Left cardiac atrium (tissue), 4 donors: Measurements from ENCODE around the gene RREB1. TPM values are rescaled to one million over a fixed set of nuclear protein-coding genes. Genes with fewer than 3 reads are reported as not detected.

Experiments used
- ATAC-seq, 2 donors: fragments of 200-7000 bp; cut with Tn5 transposase; one replicate each; pipeline ENCODE4 v1.9.1; 2020; ENCODE audit warnings: mild to moderate bottlenecking in 2 of 2, moderate library complexity in 2 of 2
- DNase-seq: peaks from one replicate; pipeline ENCODE4 v3.0.0-alpha.2; 2020
- intact Hi-C, 2 donors: fragments of 100-400 bp; cut with DNase I; formaldehyde crosslinking; loops; one replicate each; pipeline versions ENCODE4 v1.14.1 to v1.15.1; 2022 to 2023
- total RNA-seq, 2 donors: library from RNA; stranded (reverse); fragmentation: NEBNext Ultra II Directional; extraction: Animal tissue kit (Norgen Biotek cat#: 25700); gene quantifications; one replicate each; pipeline ENCODE4 v1.2.1, GENCODE V29; 2021
- donor health status: DM: no; HTN: yes; CAD: no.
- donor health status: DM: no; HTN: yes; CAD: no; lungs with severe emphysema.
- donor health status: DM: yes; HTN: yes; CAD: no.
- donor health status: Dilated cardiomyopathy.

Gene RREB1
- total RNA-seq, 2 donors from 2014 or later, result 34.2 to 37.6 TPM

DNA sequence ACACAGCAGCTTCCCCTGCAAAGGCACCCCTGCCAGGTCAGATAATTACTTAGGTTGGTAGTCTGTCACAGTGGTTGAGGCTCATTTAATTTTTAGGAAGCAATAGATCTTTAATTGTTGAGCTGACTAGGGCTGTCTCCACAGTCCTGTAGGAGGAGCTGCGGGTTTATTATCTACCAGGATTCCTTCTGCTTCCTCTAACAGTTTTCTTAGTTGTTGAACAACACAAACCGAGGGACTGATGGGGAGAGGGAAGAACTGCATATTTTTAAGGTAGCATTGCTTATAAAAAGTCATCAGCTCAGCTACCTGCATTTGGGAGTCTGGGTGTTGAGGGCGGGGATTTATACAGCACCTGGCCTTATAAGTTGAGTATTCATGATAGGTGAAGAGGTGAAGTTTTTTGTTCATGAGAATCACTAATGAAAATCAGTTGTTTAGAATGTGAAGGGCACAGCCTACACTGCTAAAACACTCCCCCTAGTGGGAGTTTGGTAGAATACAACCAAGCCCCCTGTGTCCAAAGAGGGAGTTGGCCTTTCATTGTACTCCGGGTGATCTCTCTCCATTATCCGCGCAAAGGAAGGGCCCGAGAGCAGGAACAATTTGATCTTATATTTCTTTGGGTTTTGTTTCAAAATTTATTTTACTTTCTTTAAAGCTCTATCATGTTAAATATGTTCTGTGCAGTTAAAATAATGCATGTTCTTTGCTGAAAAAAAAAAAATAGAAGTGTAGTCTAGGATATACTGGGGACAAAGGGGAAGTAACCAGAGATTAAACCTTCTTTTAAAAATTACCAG is 135.6 kb downstream of the RREB1 start:
- ATAC-seq (peak; percentile 55 to 56), DNase-seq (no peak)
- intact Hi-C loops, result loop anchor here (5.0 to 10.0 kb wide), 2 partner anchors 516 to 529 kb away; no protein-coding TSS in a partner anchor

DNA sequence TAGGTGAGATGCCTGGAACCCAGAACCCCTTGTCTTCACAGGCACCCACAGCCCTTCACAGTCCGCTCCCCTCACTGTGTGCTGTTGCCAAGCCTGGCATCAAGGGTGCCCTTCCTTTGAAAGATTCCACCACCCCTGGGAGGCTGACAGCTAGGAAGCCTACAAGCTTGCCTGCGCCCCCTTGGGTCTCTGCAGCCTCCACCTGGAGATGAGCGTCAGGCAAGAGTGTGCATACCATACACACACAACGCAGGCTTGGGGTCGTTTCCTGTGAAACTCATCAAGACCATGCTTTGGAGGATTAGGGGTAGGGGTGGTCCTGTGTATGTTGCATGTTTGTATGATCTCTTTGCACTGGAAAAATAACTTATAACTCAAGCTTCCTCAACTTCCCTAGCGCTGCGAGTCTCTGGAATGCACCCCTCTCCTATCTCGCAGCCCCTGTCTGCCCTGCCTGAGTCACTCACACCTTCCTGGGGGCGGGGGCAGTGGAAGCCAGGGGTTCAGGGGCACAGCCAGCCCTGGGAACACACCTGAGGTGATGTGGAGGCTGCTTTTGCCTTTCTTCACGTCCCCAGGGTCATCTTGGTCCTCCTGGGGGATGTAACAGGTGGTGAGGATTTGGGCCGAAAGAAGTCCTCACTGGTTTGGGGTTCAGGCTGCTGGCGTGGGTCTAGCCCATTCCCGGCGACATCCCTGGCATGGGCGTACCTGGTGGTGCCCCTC is 138.1 kb downstream of the RREB1 start:
- ATAC-seq (no peak), DNase-seq (no peak)
- intact Hi-C loops, result loop anchor here in 1 of 2 donors (10.0 kb wide), 1 partner anchor 531 kb away; no protein-coding TSS in a partner anchor

DNA sequence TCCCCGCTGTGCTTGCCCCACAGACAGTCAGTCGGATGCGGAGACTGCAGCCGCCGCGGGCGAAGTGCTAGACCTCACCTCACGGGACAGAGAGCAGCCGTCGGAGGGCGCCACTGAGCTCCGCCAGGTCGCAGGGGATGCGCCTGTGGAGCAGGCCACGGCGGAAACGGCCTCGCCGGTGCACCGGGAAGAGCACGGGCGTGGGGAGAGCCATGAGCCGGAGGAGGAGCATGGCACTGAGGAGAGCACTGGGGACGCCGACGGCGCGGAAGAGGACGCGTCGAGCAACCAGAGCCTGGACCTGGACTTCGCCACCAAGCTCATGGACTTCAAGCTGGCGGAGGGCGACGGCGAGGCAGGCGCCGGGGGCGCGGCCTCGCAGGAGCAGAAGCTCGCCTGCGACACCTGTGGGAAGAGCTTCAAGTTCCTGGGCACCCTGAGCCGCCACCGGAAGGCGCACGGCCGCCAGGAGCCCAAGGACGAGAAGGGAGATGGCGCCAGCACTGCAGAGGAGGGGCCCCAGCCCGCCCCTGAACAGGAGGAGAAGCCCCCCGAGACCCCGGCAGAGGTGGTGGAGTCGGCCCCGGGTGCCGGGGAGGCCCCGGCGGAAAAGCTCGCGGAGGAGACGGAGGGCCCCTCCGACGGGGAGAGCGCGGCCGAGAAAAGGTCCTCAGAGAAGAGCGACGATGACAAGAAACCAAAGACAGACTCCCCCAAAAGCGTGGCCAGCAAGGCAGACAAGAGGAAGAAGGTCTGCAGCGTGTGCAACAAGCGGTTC is 138.8 kb downstream of the RREB1 start:
- DNase-seq (no peak), ATAC-seq (no peak)
- intact Hi-C loops, result loop anchor here in 1 of 2 donors (10.0 kb wide), 1 partner anchor 532 kb away; no protein-coding TSS in a partner anchor

DNA sequence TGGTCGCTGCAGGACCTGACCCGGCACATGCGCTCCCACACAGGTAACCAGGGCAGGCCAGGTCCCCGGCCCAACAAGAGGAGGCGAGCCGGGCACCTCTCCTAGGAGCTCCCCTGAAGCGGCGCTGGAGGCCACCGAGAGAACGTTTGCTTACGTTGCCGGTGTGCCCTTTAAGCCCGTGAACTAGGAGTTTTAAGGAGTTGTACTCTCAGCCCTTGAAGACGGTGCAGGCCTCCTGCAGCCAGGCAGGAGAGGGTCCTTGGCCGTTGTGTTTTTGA is 139.4 kb downstream of the RREB1 start:
- DNase-seq, result no peak
- ATAC-seq, result no peak
- intact Hi-C loops, result loop anchor here in 1 of 2 donors (10.0 kb wide), 1 partner anchor 532 kb away; no protein-coding TSS in a partner anchor

DNA sequence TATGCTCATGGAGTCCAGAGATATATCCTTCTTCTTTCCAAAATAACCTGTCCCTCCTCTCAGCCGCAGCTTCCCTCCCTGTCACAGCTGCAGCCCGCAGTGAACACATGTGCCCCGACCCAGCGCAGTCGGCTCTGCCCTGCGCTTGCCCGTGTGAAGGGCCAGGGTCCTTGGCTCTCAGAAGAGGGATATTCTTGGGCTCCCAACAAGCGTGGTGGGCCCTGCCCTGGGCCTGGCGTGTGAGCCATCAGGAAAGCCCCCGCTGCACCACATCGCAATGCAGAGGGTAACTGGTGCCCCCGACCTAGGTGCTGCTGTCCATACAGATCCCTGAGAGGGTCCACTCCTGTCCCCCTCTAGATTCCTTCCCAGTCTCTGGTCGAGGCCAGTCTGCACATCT is 140.1 kb downstream of the RREB1 start:
- intact Hi-C loops, result loop anchor here in 1 of 2 donors (10.0 kb wide), 1 partner anchor 533 kb away; no protein-coding TSS in a partner anchor
- ATAC-seq (no peak), DNase-seq (no peak)

DNA sequence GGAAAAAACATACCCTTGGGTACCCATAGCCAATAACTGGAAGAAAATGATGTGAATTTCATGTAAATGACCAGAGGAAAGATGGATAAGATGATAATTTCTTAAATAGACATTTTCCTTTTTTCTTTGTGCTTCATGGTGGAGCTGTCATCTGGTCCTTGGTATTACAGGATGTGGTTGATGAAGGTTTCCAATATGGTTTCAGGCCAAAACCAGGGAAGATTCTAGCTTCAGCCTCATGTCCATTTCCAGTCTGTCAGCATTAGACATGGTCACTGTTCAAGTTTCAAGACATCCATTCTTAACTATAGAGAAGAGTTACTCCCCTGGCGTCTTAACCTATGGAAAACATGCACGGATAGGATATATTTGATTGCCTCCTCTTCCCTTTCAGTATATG is 141.6 kb downstream of the RREB1 start:
- no peak for DNase-seq
- ATAC-seq, result no peak
- intact Hi-C loops, result loop anchor here in 1 of 2 donors (10.0 kb wide), 1 partner anchor 535 kb away; no protein-coding TSS in a partner anchor

DNA sequence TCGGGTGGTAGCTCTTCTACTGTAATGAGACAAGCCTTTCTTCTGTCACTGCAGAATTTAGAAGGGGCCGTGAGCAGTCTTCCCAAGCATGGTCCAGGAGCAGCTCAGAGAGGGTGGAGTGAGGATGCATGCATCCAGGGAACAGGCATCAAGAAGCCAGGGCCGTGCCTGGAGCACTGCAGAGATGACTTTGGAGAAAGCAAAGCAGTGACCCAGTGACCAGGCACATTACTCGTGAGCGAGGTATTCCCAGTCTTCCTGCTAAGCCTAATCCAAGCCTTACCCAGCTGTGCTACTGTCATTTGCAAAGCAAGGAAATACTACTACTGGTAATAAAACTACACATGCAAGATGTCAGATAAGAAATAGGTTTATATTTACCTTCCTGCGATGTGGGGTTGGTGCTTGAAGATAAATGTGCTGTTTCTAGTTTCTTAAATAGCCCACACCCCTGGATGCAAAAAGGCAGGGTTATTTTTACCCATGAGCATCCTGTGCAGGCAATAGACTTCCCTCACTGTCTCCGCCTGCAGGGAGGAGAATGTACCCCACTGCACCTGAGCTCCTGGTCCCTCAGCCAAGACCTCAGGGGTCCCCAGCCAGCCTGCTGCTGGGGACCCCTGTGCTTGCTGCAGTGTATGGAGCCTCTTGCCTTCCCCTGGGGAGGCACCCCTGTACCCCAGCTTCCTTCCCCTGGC is 142.3 kb downstream of the RREB1 start:
- intact Hi-C loops, result loop anchor here in 1 of 2 donors (10.0 kb wide), 1 partner anchor 535 kb away; no protein-coding TSS in a partner anchor
- no peak for ATAC-seq
- DNase-seq, result no peak

DNA sequence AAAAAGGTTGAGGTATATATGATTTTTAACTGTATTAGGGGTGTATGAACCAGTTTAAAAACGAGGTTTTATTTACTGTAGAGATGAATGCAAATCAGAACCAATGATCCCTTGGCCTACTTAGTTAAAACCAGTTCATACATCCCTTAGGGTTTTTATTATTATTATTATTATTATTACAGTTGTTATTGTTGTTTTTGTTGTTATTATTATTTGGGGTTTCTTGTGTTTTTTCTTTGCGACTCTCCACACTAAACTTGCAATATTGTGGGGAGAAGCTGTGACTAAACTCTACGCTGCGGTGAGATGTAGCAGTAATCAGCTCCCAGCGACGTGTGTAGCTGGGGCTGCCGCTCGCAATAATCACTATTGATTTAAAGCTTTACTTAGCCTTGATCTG is 143.1 kb downstream of the RREB1 start:
- DNase-seq, result no peak
- no peak for ATAC-seq
- intact Hi-C loops, result no loop called here

DNA sequence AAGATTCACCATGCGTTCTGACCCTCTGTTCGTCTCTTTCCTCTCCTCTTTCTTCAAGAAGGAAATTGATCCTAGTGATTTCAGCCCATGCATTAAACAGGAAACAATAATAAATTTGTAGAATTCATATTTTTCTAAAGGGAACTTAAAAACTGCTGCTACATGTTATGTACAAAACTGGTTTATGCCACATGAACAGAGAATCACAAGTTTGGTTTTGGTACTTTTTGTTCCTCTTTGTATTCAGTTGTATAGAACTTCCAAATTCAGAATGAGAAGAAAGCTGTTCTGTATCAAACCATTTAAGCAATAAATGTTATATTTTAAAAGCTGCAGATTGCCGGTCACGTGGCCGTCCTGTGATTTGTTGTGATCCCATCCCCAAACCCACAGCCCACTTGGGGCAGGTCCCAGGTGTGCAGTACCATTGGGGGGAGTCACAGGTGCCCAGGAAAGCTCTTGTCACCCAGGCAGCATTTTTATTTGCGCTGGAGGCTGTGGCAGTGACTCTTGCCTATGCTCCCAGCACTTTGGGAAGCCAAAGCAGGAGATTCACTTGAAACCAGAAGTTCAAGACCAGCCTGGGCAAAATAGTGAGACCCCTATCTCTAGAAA is 144.0 kb downstream of the RREB1 start:
- ATAC-seq (no peak), DNase-seq (no peak)
- intact Hi-C loops, result no loop called here

DNA sequence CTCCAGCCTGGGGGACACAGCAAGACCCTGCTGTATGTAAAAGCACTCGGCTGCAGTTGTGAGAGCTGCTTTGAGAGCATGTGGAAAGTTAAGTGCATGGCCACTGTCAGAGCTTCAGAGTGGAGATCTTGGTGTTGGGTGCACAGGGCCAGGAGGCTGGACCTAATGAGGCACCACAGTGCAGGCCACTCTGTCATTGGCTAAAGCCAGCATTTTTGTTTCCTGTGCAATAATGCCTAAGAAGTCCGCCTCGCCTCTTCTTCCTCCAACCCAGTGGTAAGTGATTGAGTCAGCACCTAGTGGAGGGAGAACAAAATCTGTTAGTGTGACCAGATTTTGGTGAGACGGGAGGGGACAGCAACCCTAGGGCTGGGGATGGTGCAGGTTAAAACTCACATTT is 144.6 kb downstream of the RREB1 start:
- DNase-seq (no peak), ATAC-seq (peak; percentile 14 to 56)
- intact Hi-C loops, result no loop called here

DNA sequence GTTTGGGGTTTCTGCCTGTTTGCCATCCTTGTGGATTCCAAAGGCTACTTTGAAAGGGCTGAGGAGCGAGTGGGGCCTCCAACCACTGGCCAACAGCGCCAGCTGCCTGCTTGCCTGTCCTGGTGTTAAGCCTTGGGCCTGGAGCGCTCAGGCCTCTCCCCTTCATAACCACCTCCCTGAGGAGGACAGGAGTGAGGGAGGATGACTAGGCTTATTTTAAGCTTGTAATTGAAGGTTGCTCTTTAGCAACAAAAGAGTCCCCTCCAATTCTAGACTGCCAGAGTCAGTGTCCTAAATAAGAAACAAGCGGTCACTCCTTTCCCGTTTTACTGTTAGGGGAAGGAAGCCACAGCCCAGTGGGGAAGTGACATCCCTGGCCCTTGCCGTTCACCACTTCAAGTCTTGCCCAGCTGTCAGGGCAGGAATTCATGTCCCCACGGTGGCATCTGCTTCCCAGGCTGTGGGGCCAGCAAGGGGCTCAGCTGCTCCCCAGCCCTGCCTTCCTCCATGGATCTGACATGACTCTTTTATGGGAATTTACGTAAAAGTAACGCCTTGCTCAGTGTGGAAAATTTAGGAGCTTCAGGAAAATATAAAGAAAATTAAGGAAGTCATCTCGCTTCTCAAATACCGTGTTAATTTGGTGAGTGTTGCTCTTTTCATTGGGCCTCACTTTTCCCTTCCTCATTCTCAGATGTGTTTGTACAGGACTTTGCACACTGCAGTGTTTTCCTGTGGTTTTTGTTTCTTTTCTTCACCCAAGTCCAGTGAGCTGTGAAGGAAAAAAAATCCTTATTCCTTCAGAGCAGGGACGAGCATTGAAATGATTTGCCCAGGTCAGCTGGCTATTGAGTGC is 147.4 kb downstream of the RREB1 start:
- intact Hi-C loops, result no loop called here
- DNase-seq, result no peak
- peak; percentile 28 to 46 for ATAC-seq

DNA sequence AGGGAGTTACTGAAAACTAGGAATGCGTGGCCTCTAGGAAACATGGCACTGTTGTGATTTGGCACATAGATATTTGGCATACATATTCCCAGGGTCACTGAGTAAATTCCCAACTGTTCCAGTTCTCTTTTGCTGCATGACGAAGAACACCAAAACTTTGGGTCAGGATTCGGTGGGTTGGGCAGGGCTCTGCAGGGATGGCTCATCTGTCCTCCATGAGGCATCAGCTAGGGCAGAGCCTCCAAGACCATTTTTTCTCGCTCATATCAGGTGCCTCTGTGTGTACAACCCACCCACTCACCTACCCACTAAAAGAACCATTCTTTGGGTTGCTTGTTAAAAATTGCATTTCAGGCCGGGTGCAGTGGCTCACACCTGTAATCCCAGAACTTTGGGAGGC is 148.2 kb downstream of the RREB1 start:
- ATAC-seq (no peak), DNase-seq (no peak)
- intact Hi-C loops, result no loop called here

DNA sequence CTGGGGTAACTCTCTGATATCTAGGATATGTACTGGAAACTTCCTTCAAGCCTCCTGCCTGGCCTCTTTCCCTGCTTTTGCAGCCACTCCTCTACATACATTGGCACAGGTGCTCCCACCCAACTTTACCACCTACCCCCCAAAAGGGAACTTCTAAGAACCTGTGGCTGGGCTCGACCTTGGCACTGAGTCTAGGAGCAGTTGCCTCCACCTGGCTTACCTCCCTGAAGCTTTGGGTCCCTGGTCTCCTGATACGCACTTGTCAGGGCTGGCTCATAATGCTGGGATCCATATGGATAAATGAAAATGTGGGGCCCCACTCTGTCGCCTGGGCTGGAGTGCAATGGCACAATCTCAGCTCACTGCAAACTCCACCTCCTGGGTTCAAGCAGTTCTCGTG is 149.0 kb downstream of the RREB1 start:
- DNase-seq (no peak), ATAC-seq (no peak)
- intact Hi-C loops, result no loop called here

DNA sequence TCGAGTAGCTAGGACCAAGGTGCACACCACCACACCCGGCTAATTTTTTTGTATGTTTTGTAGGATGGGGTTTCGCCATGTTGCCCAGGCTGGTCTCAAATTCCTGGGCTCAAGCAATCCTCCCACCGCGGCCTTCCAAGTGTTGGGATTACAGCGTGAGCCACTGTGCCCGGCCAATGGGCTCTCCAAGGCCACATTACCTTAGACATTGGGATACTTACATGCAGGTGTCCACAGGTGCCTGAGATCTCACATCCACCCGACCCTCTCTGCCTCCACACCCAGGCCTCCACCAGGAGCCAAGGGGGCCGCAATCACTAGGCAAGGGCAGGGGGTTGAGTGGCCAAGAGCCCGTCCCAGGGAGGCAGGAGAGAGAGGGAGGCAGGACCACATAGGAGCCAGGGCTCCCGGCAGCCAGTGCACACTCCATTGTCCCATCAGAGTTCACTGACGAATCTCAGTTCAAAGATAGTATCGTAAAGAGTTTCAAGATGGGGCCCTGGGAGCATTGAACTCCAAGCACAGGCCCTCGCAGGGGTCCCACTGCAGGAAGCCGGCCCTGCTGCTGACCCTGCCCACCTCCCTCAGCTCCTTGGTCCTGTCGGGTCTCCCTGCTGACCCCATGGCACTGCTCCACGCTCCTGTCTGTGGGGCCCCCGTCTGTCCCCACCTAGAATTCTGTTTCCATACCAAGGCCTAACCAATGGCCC is 149.9 kb downstream of the RREB1 start:
- ATAC-seq, result no peak
- intact Hi-C loops, result no loop called here
- DNase-seq, result no peak

DNA sequence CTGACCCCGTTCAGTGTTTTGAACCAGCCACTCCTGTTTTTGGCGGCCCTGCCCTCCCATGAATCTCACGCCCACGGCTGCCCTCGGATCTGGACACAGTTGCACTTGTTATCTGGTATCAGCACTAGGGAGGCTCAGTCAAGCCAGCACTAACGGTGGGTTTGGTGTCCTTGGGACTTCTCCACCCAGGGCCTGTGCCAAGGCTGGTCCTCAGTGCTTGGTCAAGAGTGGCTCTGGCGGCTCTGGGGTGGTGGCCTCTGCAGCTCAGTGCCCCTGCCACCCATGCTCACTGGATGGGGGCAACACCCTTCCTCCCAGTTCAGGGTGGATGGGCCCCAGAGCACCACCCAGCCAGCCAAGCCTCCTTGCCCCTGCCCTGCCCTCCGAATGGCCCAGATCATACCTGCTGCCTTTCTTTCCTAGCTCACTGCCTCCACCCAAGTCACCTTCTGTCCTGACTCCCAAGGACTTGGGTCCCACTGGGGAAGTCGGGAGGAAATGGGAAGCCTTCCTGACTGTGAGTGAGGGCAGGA is 150.5 kb downstream of the RREB1 start:
- no peak for ATAC-seq
- intact Hi-C loops, result no loop called here
- DNase-seq, result no peak

DNA sequence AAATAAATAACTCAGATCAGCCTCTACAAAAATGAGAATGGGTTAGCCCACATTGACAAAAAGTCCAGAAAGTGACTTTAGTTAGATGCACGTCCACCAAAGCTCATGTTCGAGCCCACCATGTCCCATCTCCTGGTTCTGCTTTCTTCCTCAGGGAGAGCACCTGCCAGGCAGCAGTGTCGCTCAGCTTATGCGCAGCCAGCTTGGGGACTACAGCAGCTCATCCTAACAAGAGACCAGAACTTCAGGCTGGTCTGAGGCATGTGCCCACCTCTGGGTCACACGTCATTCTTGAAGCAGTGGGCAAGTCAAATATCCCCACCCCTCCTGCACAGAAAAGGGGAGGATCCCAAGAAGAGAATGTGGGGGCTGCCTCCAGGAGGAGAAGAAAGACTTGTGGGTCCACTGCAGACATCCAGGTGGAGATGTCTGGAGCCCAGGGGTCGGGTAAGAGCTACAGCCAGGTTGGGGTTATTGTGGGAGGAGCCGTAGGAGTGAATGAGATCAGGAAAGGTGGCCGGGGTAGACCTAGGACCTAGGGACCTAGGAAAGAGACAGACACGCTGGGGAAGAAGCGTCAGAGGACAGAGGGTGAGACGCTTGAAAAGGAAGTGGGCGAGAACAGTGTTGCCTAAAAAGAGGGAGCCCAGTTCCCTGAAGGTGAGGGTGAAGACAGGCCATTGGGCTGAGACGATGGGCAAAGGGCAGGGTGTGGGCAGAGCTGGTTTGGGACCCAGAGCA is 152.7 kb downstream of the RREB1 start:
- no peak for DNase-seq
- ATAC-seq, result peak; percentile 2 to 18
- intact Hi-C loops, result no loop called here
